Measurements from ENCODE around the gene AMZ2.

Gene AMZ2

DNA sequence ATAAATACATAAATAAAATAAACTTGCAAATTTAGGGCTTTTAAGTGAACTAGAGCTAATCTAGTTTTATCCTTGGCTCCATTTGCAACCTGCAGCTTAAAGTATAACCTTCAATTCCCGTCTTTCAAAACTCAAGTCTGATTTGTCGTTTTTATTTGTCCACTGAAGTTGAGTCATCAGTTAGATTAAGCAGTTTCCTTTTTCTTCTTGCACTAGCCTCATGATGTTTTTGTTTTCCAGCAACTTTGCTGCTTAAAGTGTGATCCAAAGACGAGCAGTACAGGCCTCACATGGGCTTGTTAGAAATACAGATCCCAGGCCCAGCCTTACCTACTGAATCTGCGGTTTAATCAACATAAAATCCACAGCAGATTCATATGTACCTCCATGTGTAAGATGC lies 57.3 kb downstream of the AMZ2 start:
- no peaks in the 10 kb centered on the region for H3K27me3 ChIP-seq (replicated peaks; ENCODE audit: control insufficient read depth, insufficient read depth, low read length)
- no peak overlapping the region for H3K4me3 ChIP-seq (ENCODE audit: low read length)
- no peaks in the 10 kb centered on the region for H3K36me3 ChIP-seq (ENCODE audit: control insufficient read depth, insufficient read depth, low read length, severe bottlenecking)
- no peaks in the 10 kb centered on the region for H3K9me3 ChIP-seq (ENCODE audit: control insufficient read depth, low read length)
- no peak for DNase-seq (ENCODE audit: low read depth)
- no peak overlapping the region for H3K9ac ChIP-seq (ENCODE audit: low read length)
- H3K4me1 ChIP-seq (ENCODE audit: control insufficient read depth, insufficient read depth, low read length): no peaks in the 10 kb centered on the region

Measured in adipocyte (in vitro differentiated cells).